Suprapubic skin (tissue), 3 donors: ENCODE measurements around the gene HK3.

Source experiments
- EP300 ChIP-seq: sonication (generic); formaldehyde crosslinking; IDR thresholded peaks from one replicate; pipeline ENCODE4 v1.6.1; 2017; ENCODE audit warnings: antibody characterized with exemption
- TF ChIP-seq, protein P1 (sequence below), 2 donors: fragments of 200-600 bp in 1 of 2; fragments of 450-650 bp in 1 of 2; sonication (generic) in 1 of 2; IDR thresholded peaks; one replicate each; pipeline ENCODE4 v1.5.1; 2016 to 2019; ENCODE audit warnings: antibody characterized with exemption in 2 of 2, mild to moderate bottlenecking in 1 of 2, moderate library complexity in 1 of 2

DNA sequence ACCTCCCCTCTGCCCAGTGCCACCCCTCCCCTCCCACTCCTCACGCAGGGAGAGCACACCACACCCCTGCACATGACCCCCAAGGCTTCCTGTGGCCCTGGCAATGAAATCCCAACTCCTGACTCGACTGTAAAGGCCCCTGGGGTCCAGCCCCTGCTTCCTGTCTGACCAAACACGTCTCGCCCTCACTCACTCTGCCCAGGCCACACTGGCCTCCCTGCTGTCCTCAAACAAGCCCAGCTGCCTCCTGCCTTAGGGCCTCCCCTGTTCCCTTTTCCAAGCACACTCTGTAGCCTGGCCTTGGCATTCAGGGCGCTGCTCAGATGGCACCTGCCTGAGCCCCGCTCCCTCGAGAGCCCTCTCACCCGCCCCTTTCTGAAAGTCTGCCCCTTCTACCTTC lies 42.4 kb downstream of the HK3 start:
- TF ChIP-seq, protein P1, sequence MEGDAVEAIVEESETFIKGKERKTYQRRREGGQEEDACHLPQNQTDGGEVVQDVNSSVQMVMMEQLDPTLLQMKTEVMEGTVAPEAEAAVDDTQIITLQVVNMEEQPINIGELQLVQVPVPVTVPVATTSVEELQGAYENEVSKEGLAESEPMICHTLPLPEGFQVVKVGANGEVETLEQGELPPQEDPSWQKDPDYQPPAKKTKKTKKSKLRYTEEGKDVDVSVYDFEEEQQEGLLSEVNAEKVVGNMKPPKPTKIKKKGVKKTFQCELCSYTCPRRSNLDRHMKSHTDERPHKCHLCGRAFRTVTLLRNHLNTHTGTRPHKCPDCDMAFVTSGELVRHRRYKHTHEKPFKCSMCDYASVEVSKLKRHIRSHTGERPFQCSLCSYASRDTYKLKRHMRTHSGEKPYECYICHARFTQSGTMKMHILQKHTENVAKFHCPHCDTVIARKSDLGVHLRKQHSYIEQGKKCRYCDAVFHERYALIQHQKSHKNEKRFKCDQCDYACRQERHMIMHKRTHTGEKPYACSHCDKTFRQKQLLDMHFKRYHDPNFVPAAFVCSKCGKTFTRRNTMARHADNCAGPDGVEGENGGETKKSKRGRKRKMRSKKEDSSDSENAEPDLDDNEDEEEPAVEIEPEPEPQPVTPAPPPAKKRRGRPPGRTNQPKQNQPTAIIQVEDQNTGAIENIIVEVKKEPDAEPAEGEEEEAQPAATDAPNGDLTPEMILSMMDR (IDR thresholded peaks at IDR 0.05): no peak
- TF ChIP-seq EP300: no peak
